Caco-2 (cell line): Measurements from ENCODE around the gene FLAD1. TPM values are rescaled to one million over a fixed set of nuclear protein-coding genes. Genes with fewer than 3 reads are reported as not detected.
A peak's percentile ranks its signal among the peaks of the same experiment; 100 is the strongest.

ENCODE experiments used
- BruUV-seq: library from RNA; stranded (reverse); fragments of 400-500 nt; replicated peaks from 2 replicates; lab custom pipeline; 2021; lab: Mats Ljungman, UMichigan
- CTCF ChIA-PET: fragments of 300-600 bp; sonication (Branson Sonifier 250); formaldehyde crosslinking; loops from one replicate; lab custom pipeline; 2022; ENCODE audit warnings: antibody characterized with exemption; lab: Charles Lee
- POLR2A ChIA-PET: fragments of 300-600 bp; sonication (Branson Sonifier 250); formaldehyde crosslinking; loops from one replicate; lab custom pipeline; 2022; ENCODE audit warnings: antibody characterized with exemption; lab: Charles Lee
- DNase-seq, 2 experiments: peaks; one replicate each; pipeline versions ENCODE4 v3.0.0 to v3.0.0-alpha.2; 2020 to 2022
- H3K27me3 ChIP-seq: replicated peaks from 2 replicates; pipeline ENCODE4 v1.6.0; 2011; ENCODE audit warnings: low read length; ENCODE audit not compliant: control insufficient read depth, insufficient read depth
- H3K36me3 ChIP-seq: 2 replicates; pipeline ENCODE4 v1.5.1; 2011; ENCODE audit warnings: low read length; ENCODE audit not compliant: control insufficient read depth, insufficient read depth
- H3K4me1 ChIP-seq: fragments of 250-450 bp; sonication (Bioruptor Pico); 2 replicates; pipeline ENCODE4 v1.5.1; 2020; ENCODE audit warnings: mild to moderate bottlenecking
- H3K4me3 ChIP-seq: 2 replicates; pipeline ENCODE4 v1.5.1; 2011; ENCODE audit warnings: low read depth, mild to moderate bottlenecking, control low read depth, low read length
- H3K9me3 ChIP-seq: fragments of 250-450 bp; sonication (Bioruptor Pico); 2 replicates; pipeline ENCODE4 v1.5.1; 2020; ENCODE audit warnings: mild to moderate bottlenecking, moderate library complexity
- H3K27ac Mint-ChIP-seq: one replicate; pipeline ENCODE4 v1.8.0; 2022; ENCODE audit warnings: mixed read lengths; ENCODE audit not compliant: unreplicated experiment
- H3K27me3 Mint-ChIP-seq: one replicate; pipeline ENCODE4 v1.8.0; 2022; ENCODE audit warnings: mixed read lengths; ENCODE audit not compliant: insufficient read depth, unreplicated experiment
- H3K36me3 Mint-ChIP-seq: one replicate; pipeline ENCODE4 v1.8.0; 2022; ENCODE audit warnings: mild to moderate bottlenecking, mixed read lengths; ENCODE audit not compliant: insufficient read depth, unreplicated experiment
- H3K4me1 Mint-ChIP-seq: one replicate; pipeline ENCODE4 v1.8.0; 2022; ENCODE audit warnings: low read depth, mixed read lengths; ENCODE audit not compliant: unreplicated experiment
- H3K4me3 Mint-ChIP-seq: one replicate; pipeline ENCODE4 v1.8.0; 2022; ENCODE audit warnings: mild to moderate bottlenecking, moderate library complexity, mixed read lengths; ENCODE audit not compliant: unreplicated experiment
- H3K9me3 Mint-ChIP-seq: one replicate; pipeline ENCODE4 v1.8.0; 2022; ENCODE audit warnings: mixed read lengths; ENCODE audit not compliant: unreplicated experiment
- intact Hi-C: fragments of 100-400 bp; cut with micrococcal nuclease; formaldehyde crosslinking; loops from one replicate; pipeline ENCODE4 v1.10.0; 2022; ENCODE audit not compliant: unreplicated experiment
- total RNA-seq: library from RNA; stranded (reverse); gene quantifications from 2 replicates; pipeline ENCODE4 v1.2.3, GENCODE V29; 2022
- TF ChIP-seq, protein P1 (sequence below), 2 experiments: fragments of 200-600 bp in 1 of 2; IDR thresholded peaks; 1 replicate in 1 of 2; 2 replicates in 1 of 2; pipeline versions ENCODE4 v1.5.1 to v1.8.0; 2011 to 2022; ENCODE audit warnings: antibody characterized with exemption in 1 of 2, control low read depth in 1 of 2, inconsistent platforms in 1 of 2, low read depth in 1 of 2, low read length in 1 of 2, mild to moderate bottlenecking in 1 of 2, moderate library complexity in 1 of 2; ENCODE audit not compliant: insufficient read depth in 1 of 2, severe bottlenecking in 1 of 2, unreplicated experiment in 1 of 2

FLAD1 gene
- total RNA-seq, 1 experiment from 2014 or later: 51.3 TPM

- no peak overlapping the region for H3K4me3 ChIP-seq
- no peaks in the 10 kb centered on the region for H3K27me3 Mint-ChIP-seq
- intact Hi-C loops: loop anchor here (5.0 kb wide), 1 partner anchor 91 kb away; the partner anchor contains the start of gene EFNA4
- peaks cover 14% of the 10 kb centered on the region for H3K36me3 Mint-ChIP-seq
- peaks cover 4% of the 10 kb centered on the region for H3K36me3 ChIP-seq
- BruUV-seq: no TSS peak
- H3K27ac Mint-ChIP-seq: no peak overlapping the region
- H3K9me3 Mint-ChIP-seq: no peaks in the 10 kb centered on the region
- H3K4me1 ChIP-seq: peaks cover 27% of the 10 kb centered on the region
- DNase-seq: no peak
- POLR2A ChIA-PET: interaction anchor here (0.6 to 3.7 kb wide), 6 partner anchors 10 to 35 kb away, joined by 3 to 75 read pairs (median 16); partner anchors contain the start of genes PBXIP1, PMVK and PYGO2
- H3K4me1 Mint-ChIP-seq: peaks cover 34% of the 10 kb centered on the region
- CTCF ChIA-PET: interaction anchor here (1.3 to 2.6 kb wide), 5 partner anchors 15 to 412 kb away, joined by 5 to 26 read pairs (median 8); partner anchors contain the start of gene PBXIP1
- TF ChIP-seq, protein P1, sequence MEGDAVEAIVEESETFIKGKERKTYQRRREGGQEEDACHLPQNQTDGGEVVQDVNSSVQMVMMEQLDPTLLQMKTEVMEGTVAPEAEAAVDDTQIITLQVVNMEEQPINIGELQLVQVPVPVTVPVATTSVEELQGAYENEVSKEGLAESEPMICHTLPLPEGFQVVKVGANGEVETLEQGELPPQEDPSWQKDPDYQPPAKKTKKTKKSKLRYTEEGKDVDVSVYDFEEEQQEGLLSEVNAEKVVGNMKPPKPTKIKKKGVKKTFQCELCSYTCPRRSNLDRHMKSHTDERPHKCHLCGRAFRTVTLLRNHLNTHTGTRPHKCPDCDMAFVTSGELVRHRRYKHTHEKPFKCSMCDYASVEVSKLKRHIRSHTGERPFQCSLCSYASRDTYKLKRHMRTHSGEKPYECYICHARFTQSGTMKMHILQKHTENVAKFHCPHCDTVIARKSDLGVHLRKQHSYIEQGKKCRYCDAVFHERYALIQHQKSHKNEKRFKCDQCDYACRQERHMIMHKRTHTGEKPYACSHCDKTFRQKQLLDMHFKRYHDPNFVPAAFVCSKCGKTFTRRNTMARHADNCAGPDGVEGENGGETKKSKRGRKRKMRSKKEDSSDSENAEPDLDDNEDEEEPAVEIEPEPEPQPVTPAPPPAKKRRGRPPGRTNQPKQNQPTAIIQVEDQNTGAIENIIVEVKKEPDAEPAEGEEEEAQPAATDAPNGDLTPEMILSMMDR (IDR thresholded peaks at IDR 0.05; ENCODE audit: insufficient read depth in 1 of 2, low read depth in 1 of 2, low read length in 1 of 2, severe bottlenecking in 1 of 2, unreplicated experiment in 1 of 2): no peak
- H3K9me3 ChIP-seq: no peaks in the 10 kb centered on the region
- peak overlapping the region; percentile 59 for H3K4me3 Mint-ChIP-seq
- H3K27me3 ChIP-seq: no peaks in the 10 kb centered on the region
Observed at GRCh38 chr1:154971341-154971998, 11.7 kb upstream of the FLAD1 start.

- Histone ChIP-seq H3K27me3 (no peaks in the 10 kb centered on the region), H3K4me1 (peaks cover 27% of the 10 kb centered on the region), H3K9me3 (no peaks in the 10 kb centered on the region), H3K4me3 (peak overlapping the region; percentile 51), H3K36me3 (peaks cover 4% of the 10 kb centered on the region)
- Mint-ChIP-seq H3K36me3 (peaks cover 13% of the 10 kb centered on the region), H3K4me1 (peaks cover 32% of the 10 kb centered on the region), H3K9me3 (no peaks in the 10 kb centered on the region), H3K4me3 (no peak overlapping the region), H3K27ac (no peak overlapping the region), H3K27me3 (no peaks in the 10 kb centered on the region)
- POLR2A ChIA-PET: interaction anchor here (0.5 to 3.7 kb wide), 9 partner anchors 11 to 352 kb away, joined by 3 to 75 read pairs (median 9); partner anchors contain the start of genes FLAD1, PBXIP1, PMVK and PYGO2
- TF ChIP-seq, protein P1 (IDR thresholded peaks at IDR 0.05; ENCODE audit: insufficient read depth in 1 of 2, low read depth in 1 of 2, low read length in 1 of 2, severe bottlenecking in 1 of 2, unreplicated experiment in 1 of 2): no peak
- CTCF ChIA-PET: interaction anchor here (0.7 to 2.6 kb wide), 5 partner anchors 11 to 413 kb away, joined by 3 to 26 read pairs (median 7); partner anchors contain the start of gene PYGO2
- intact Hi-C loops: loop anchor here (1.0 to 5.0 kb wide), 3 partner anchors 11 to 90 kb away; partner anchors contain the start of genes EFNA4 and PYGO2
- no TSS peak for BruUV-seq
- no peak for DNase-seq
Observed at GRCh38 chr1:154972213-154972516, 11.0 kb upstream of the FLAD1 start.

GRCh38 chr1:154972517-154973343 is 10.4 kb upstream of the FLAD1 start:
- DNase-seq: peak; percentile 93 to 95
- H3K36me3 Mint-ChIP-seq: peaks cover 15% of the 10 kb centered on the region
- CTCF ChIA-PET: interaction anchor here (0.7 to 2.6 kb wide), 12 partner anchors 11 to 413 kb away, joined by 3 to 26 read pairs (median 6); partner anchors contain the start of genes ADAM15, KRTCAP2, LENEP and PMVK
- no peaks in the 10 kb centered on the region for H3K27me3 Mint-ChIP-seq
- no peaks in the 10 kb centered on the region for H3K9me3 ChIP-seq
- H3K36me3 ChIP-seq: peaks cover 4% of the 10 kb centered on the region
- H3K4me1 ChIP-seq: peaks cover 27% of the 10 kb centered on the region
- BruUV-seq: TSS peak; percentile 83
- no peak overlapping the region for H3K27ac Mint-ChIP-seq
- H3K4me3 Mint-ChIP-seq: no peak overlapping the region
- no peaks in the 10 kb centered on the region for H3K9me3 Mint-ChIP-seq
- H3K4me3 ChIP-seq: peak overlapping the region; percentile 51
- TF ChIP-seq, protein P1 (IDR thresholded peaks at IDR 0.05; ENCODE audit: insufficient read depth in 1 of 2, low read depth in 1 of 2, low read length in 1 of 2, severe bottlenecking in 1 of 2, unreplicated experiment in 1 of 2): no peak
- H3K4me1 Mint-ChIP-seq: peaks cover 29% of the 10 kb centered on the region
- intact Hi-C loops: loop anchor here (1.0 to 5.0 kb wide), 3 partner anchors 11 to 90 kb away; partner anchors contain the start of genes EFNA4 and PYGO2
- POLR2A ChIA-PET: interaction anchor here (0.5 to 3.7 kb wide), 17 partner anchors 11 to 351 kb away, joined by 3 to 75 read pairs (median 4); partner anchors contain the start of genes FLAD1, LENEP, PBXIP1 and PMVK
- H3K27me3 ChIP-seq: no peaks in the 10 kb centered on the region
